Measurements from ENCODE around the gene GABPB1.

GABPB1 gene

DNA sequence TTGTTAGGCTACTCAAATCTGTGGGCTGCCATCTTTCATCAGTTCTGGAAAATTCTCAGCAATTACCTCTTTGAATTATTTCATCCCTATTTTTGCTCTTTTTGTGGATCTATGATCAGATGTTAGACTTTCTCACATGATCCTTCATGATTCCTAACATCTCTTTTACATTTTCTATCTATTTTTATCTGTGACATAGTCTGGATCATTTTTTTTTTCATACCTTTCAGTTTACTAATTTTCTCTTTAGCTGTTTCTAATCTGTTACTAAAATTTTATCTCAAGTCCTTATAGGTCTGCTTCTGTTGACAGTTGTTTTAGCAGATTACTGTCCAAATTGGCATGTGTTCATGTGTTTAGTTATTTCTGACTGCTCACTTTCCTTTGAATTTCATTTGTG lies 47.2 kb downstream of the GABPB1 start:
- Histone ChIP-seq H3K27me3 (ENCODE audit: insufficient read depth, low read depth, severe bottlenecking) (no peaks in the 10 kb centered on the region), H3K9me3 (ENCODE audit: severe bottlenecking) (peaks cover 6% of the 10 kb centered on the region), H3K4me3 (ENCODE audit: low read depth, low read length) (no peak overlapping the region), H3K27ac (no peak overlapping the region), H3K36me3 (peaks cover 19% of the 10 kb centered on the region)
- DNase-seq: no peak
- TF ChIP-seq, protein P1, sequence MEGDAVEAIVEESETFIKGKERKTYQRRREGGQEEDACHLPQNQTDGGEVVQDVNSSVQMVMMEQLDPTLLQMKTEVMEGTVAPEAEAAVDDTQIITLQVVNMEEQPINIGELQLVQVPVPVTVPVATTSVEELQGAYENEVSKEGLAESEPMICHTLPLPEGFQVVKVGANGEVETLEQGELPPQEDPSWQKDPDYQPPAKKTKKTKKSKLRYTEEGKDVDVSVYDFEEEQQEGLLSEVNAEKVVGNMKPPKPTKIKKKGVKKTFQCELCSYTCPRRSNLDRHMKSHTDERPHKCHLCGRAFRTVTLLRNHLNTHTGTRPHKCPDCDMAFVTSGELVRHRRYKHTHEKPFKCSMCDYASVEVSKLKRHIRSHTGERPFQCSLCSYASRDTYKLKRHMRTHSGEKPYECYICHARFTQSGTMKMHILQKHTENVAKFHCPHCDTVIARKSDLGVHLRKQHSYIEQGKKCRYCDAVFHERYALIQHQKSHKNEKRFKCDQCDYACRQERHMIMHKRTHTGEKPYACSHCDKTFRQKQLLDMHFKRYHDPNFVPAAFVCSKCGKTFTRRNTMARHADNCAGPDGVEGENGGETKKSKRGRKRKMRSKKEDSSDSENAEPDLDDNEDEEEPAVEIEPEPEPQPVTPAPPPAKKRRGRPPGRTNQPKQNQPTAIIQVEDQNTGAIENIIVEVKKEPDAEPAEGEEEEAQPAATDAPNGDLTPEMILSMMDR (IDR thresholded peaks at IDR 0.05; ENCODE audit: low read depth, low read length): no peak

DNA sequence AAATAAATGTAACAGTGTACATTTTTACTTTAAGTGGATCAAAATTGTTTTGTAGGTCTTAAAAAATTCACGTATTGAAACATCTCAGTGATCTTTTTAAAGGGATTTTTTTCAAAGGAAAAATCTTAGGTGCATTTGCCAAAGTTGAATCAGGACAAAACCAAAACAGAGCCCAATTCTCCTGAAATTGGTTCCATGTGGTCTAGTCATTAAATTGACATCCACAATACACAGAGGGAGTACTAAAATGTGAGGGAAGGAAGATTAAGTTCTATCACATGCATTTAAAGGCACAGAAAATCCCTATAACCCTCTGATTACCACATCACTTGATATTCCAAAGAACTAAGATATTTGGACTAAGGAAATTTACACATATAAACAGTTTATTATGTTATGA lies 50.2 kb downstream of the GABPB1 start:
- peaks cover 33% of the 10 kb centered on the region for H3K36me3 ChIP-seq
- DNase-seq: no peak
- no peak overlapping the region for H3K27ac ChIP-seq
- H3K4me3 ChIP-seq (ENCODE audit: low read depth, low read length): no peak overlapping the region
- H3K9me3 ChIP-seq (ENCODE audit: severe bottlenecking): peaks cover 6% of the 10 kb centered on the region
- H3K27me3 ChIP-seq (ENCODE audit: insufficient read depth, low read depth, severe bottlenecking): no peaks in the 10 kb centered on the region
- TF ChIP-seq, protein P1 (IDR thresholded peaks at IDR 0.05; ENCODE audit: low read depth, low read length): no peak

DNA sequence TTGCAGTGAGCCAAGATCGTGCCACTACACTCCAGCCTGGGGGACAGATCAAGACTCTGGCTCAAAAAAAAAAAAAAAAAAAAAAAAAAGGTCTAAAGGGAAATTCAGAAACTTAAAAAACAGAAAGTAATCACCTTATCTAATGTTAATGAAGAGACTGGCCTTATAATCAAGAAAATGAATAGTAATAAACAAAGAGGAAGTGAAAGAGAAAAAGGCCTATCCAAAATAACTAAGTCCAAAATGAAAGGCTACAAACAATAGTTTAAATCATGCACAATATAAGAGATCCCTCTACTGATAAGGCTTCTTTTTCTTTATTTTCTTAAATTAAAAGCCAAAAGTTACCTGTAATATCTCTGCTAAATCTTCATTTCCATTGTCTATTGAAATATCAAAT lies 52.4 kb downstream of the GABPB1 start:
- peaks cover 37% of the 10 kb centered on the region for H3K36me3 ChIP-seq

DNA sequence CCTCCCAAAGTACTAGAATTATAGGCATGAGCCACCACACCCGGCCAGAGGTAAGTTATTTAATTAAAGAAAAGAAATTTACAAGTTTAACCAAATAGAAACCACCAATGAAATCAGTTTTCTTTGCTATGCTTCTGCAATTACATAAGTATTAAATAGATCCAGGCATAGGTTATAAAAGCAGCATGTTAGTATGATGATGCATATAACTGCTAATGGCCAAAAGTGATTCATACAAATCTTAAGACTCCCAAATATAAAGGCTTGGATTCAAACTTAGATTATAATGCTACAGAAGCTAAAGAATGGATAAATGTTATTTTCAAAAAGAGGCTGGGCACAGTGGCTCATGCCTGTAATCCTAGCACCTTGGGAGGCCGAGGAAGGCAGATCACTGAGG lies 56.7 kb downstream of the GABPB1 start:
- no peak for DNase-seq
- H3K27me3 ChIP-seq (ENCODE audit: insufficient read depth, low read depth, severe bottlenecking): no peaks in the 10 kb centered on the region
- TF ChIP-seq, protein P1 (IDR thresholded peaks at IDR 0.05; ENCODE audit: low read depth, low read length): no peak
- H3K9me3 ChIP-seq (ENCODE audit: severe bottlenecking): no peaks in the 10 kb centered on the region
- H3K4me3 ChIP-seq (ENCODE audit: low read depth, low read length): no peak overlapping the region
- H3K27ac ChIP-seq: no peak overlapping the region
- peaks cover 34% of the 10 kb centered on the region for H3K36me3 ChIP-seq

More for the DNA sequence above, 52.4 kb downstream of the GABPB1 start:
- DNase-seq: no peak
- H3K27ac ChIP-seq: no peak overlapping the region
- TF ChIP-seq, protein P1 (IDR thresholded peaks at IDR 0.05; ENCODE audit: low read depth, low read length): no peak
- no peak overlapping the region for H3K4me3 ChIP-seq (ENCODE audit: low read depth, low read length)
- no peaks in the 10 kb centered on the region for H3K27me3 ChIP-seq (ENCODE audit: insufficient read depth, low read depth, severe bottlenecking)
- H3K9me3 ChIP-seq (ENCODE audit: severe bottlenecking): peaks cover 6% of the 10 kb centered on the region

DNA sequence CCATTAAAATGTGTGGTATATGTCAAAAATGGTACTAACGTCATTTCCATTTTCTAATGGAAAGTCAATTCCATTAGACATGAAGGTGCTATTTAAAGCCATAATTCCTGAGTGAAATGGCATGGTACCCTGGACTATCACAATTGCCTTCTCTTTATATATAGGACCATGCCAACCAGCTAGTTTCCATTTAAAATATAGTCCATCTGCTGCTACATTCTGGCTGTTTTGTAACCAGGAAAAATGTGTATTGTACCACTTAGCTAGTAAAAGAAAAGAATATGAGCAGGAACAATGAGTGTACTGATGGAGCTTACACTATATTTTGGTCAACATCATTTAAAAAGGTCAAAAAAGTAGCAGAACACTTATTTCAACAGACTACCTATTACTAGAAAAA lies 59.0 kb downstream of the GABPB1 start:
- Histone ChIP-seq H3K27ac (no peak overlapping the region), H3K9me3 (ENCODE audit: severe bottlenecking) (no peaks in the 10 kb centered on the region), H3K36me3 (peaks cover 24% of the 10 kb centered on the region), H3K4me3 (ENCODE audit: low read depth, low read length) (no peak overlapping the region), H3K27me3 (ENCODE audit: insufficient read depth, low read depth, severe bottlenecking) (no peaks in the 10 kb centered on the region)
- no peak for DNase-seq
- TF ChIP-seq, protein P1 (IDR thresholded peaks at IDR 0.05; ENCODE audit: low read depth, low read length): no peak

DNA sequence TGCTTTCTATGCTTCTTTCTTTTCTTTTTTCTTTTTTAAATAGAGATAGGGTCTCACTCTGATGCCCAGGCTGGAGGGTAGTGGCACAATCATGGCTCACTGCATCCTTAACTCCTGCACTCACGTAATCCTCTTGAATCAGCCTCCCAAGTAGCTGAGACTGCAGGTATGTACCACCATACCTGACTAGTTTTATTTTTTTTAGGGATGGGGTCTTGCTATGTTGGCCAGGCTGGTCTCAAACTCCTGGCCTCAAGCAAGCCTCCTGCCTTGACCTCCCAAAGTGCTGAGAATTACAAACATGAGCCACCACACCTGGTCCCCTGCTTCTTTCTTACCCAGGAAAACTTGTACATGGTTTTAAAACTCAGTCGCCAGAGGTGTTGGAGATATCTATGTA lies 65.2 kb downstream of the GABPB1 start:
- H3K36me3 ChIP-seq: peaks cover 11% of the 10 kb centered on the region
- TF ChIP-seq, protein P1 (IDR thresholded peaks at IDR 0.05; ENCODE audit: low read depth, low read length): no peak
- no peaks in the 10 kb centered on the region for H3K9me3 ChIP-seq (ENCODE audit: severe bottlenecking)
- no peaks in the 10 kb centered on the region for H3K27me3 ChIP-seq (ENCODE audit: insufficient read depth, low read depth, severe bottlenecking)
- no peak overlapping the region for H3K4me3 ChIP-seq (ENCODE audit: low read depth, low read length)
- DNase-seq: no peak
- H3K27ac ChIP-seq: no peak overlapping the region
